HepG2 (cell line): ENCODE measurements around the gene MYO7B. TPM values are rescaled to one million over a fixed set of nuclear protein-coding genes. Genes with fewer than 3 reads are reported as not detected.

Source experiments
- ATAC-seq: fragments of 200-7000 bp; cut with Tn5 transposase; 3 replicates; pipeline ENCODE4 v1.9.1; 2020; ENCODE audit warnings: mild to moderate bottlenecking, moderate library complexity
- BruUV-seq: library from RNA; stranded (reverse); fragments of 400-500 nt; replicated peaks from 2 replicates; lab custom pipeline; 2021; lab: Mats Ljungman, UMichigan
- CTCF ChIA-PET: fragments of 300-600 bp; formaldehyde crosslinking; extraction: SDS; loops from one replicate; lab custom pipeline; 2021; ENCODE audit warnings: low total read pairs, inconsistent platforms, low intra/inter-chr PET ratio; lab: Yijun Ruan, JAX
- POLR2A ChIA-PET: fragments of 350-600 bp; sonication (Branson Sonifier 250); formaldehyde crosslinking; loops from one replicate; lab custom pipeline; 2020; ENCODE audit warnings: antibody characterized with exemption, inconsistent platforms; lab: Yijun Ruan, JAX
- DNase-seq: peaks from one replicate; pipeline ENCODE4 v3.0.0-alpha.2; 2015; ENCODE audit warnings: low spot score
- FAIRE-seq: peaks from 3 replicates; lab custom pipeline; 2011; peaks lifted over from hg19 to GRCh38; lab: Jason Lieb, UNC
- H2AFZ ChIP-seq: one replicate; pipeline ENCODE4 v1.6.1; 2011; ENCODE audit warnings: low read length, inconsistent platforms
- H3K27ac ChIP-seq: fragments of 300-600 bp; 3 replicates; pipeline ENCODE4 v1.8.0; 2011; ENCODE audit warnings: mixed run types, mild to moderate bottlenecking, mixed read lengths, low read length, inconsistent platforms; ENCODE audit not compliant: insufficient read depth; ENCODE audit errors: extremely low read length
- H3K27me3 ChIP-seq, 2 experiments: fragments of 200-600 bp in 1 of 2; 2 replicates in 1 of 2; 3 replicates in 1 of 2; pipeline versions ENCODE4 v1.6.0 to v1.8.0; 2011; ENCODE audit warnings: low read length in 2 of 2, mild to moderate bottlenecking in 2 of 2, moderate library complexity in 2 of 2, inconsistent platforms in 1 of 2; ENCODE audit not compliant: insufficient read depth in 2 of 2, control insufficient read depth in 1 of 2
- H3K36me3 ChIP-seq, 2 experiments: fragments of 200-600 bp in 1 of 2; replicated peaks in 1 of 2; 2 replicates in 1 of 2; 3 replicates in 1 of 2; pipeline versions ENCODE4 v1.5.1 to v1.8.0; 2011; ENCODE audit warnings: low read length in 2 of 2, inconsistent platforms in 1 of 2; ENCODE audit not compliant: insufficient read depth in 2 of 2, control insufficient read depth in 1 of 2
- H3K4me1 ChIP-seq: 2 replicates; pipeline ENCODE4 v1.5.1; 2012; ENCODE audit warnings: low read length, inconsistent platforms; ENCODE audit not compliant: insufficient read depth
- H3K4me2 ChIP-seq: 2 replicates; pipeline ENCODE4 v1.6.0; 2011; ENCODE audit warnings: low read depth, low read length, inconsistent platforms
- H3K4me3 ChIP-seq, 3 experiments: fragments of 200-600 bp in 1 of 3; sonication (generic), shearing (Covaris generic) in 1 of 3; replicated peaks in 1 of 3; 2 replicates each; pipeline ENCODE4 v1.5.1; 2011 to 2016; ENCODE audit warnings: low read length in 3 of 3, inconsistent platforms in 2 of 3, low read depth in 2 of 3, mild to moderate bottlenecking in 2 of 3, control low read depth in 1 of 3, mixed read lengths in 1 of 3; ENCODE audit not compliant: insufficient read depth in 1 of 3
- H3K79me2 ChIP-seq: one replicate; pipeline ENCODE4 v1.6.1; 2011; ENCODE audit warnings: low read length, inconsistent platforms; ENCODE audit not compliant: insufficient read depth
- H3K9ac ChIP-seq: 2 replicates; pipeline ENCODE4 v1.6.0; 2011; ENCODE audit warnings: mild to moderate bottlenecking, low read depth, low read length, inconsistent platforms; ENCODE audit not compliant: insufficient read depth
- H3K9me3 ChIP-seq: 2 replicates; pipeline ENCODE4 v1.5.1; 2012; ENCODE audit warnings: mild to moderate bottlenecking, low read length
- H4K20me1 ChIP-seq: 2 replicates; pipeline ENCODE4 v1.6.0; 2011; ENCODE audit warnings: inconsistent platforms, mild to moderate bottlenecking, low read length, moderate library complexity; ENCODE audit not compliant: insufficient read depth
- CEBPB ChIP-seq: IDR thresholded peaks from 2 replicates; pipeline ENCODE4 v1.6.1; 2011; ENCODE audit warnings: low read depth, low read length, improper control_type of control experiment, borderline replicate concordance
- HNF4A ChIP-seq: sonication (generic); formaldehyde crosslinking; IDR thresholded peaks from 2 replicates; pipeline ENCODE4 v1.4.0; 2020; ENCODE audit warnings: missing genetic modification reagents
- MBNL3 ChIP-seq: fragments of 250-450 bp; sonication (Bioruptor Pico); conservative IDR thresholded peaks from 2 replicates; pipeline ENCODE4 v1.8.0; 2022; ENCODE audit warnings: mild to moderate bottlenecking, inconsistent platforms
- SCMH1 ChIP-seq: sonication (generic); formaldehyde crosslinking; IDR thresholded peaks from 2 replicates; pipeline ENCODE4 v1.9.0; 2021; ENCODE audit warnings: missing genetic modification reagents, mild to moderate bottlenecking, borderline replicate concordance
- ZHX2 ChIP-seq, 2 experiments: sonication (generic) in 1 of 2; formaldehyde crosslinking in 1 of 2; IDR thresholded peaks; 2 replicates each; pipeline versions ENCODE4 v1.6.1 to v1.9.0; 2014 to 2022; ENCODE audit warnings: antibody characterized with exemption in 1 of 2, borderline replicate concordance in 1 of 2, inconsistent platforms in 1 of 2, low read depth in 1 of 2, missing genetic modification reagents in 1 of 2
- ZNF431 ChIP-seq: sonication (generic); formaldehyde crosslinking; IDR thresholded peaks from 2 replicates; pipeline ENCODE4 v1.9.0; 2022; ENCODE audit warnings: missing genetic modification reagents, low read depth, mild to moderate bottlenecking, borderline replicate concordance
- ZNF644 ChIP-seq: IDR thresholded peaks from 2 replicates; pipeline ENCODE4 v1.6.1; 2016; ENCODE audit warnings: low read depth
- ZNF790 ChIP-seq: sonication (generic); formaldehyde crosslinking; IDR thresholded peaks from 2 replicates; pipeline ENCODE4 v1.8.0; 2022; ENCODE audit warnings: missing genetic modification reagents, mild to moderate bottlenecking, borderline replicate concordance
- WGBS: methylation state at CpG from one replicate; pipeline ENCODE4 v1.1.6; 2017; ENCODE audit warnings: low lambda C conversion rate; 5-methylcytosine and 5-hydroxymethylcytosine counted together
- in situ Hi-C: cut with HindIII; loops from 2 replicates; pipeline ENCODE4 v1.10.0; 2017; ENCODE audit warnings: low pct_unique_long_range_greater_than_20kb; ENCODE audit not compliant: extremely low pct_ligation_motif_present
- intact Hi-C: fragments of 100-400 bp; cut with micrococcal nuclease; formaldehyde crosslinking; loops from one replicate; pipeline ENCODE4 v1.10.0; 2022; ENCODE audit not compliant: unreplicated experiment
- polyA plus RNA-seq, 8 experiments: library from polyadenylated mRNA; depleted of rRNA in 3 of 8; stranded (reverse) in 7 of 8; unstranded in 1 of 8; fragments of >200 nt; fragmentation: Illumina TruSeq in 4 of 8; extraction: Trizol in 4 of 8; gene quantifications; 2 replicates each; pipeline versions ENCODE4 v1.2.1 to v1.2.3, GENCODE V29; 2011 to 2016; ENCODE audit warnings: low read depth in 4 of 8, missing spikeins in 1 of 8, mixed read lengths in 1 of 8; ENCODE audit not compliant: insufficient read depth in 1 of 8
- total RNA-seq, 5 experiments: library from RNA; depleted of rRNA; stranded (reverse); fragments of >200 nt; fragmentation: Illumina TruSeq; extraction: Trizol; gene quantifications; 2 replicates each; pipeline ENCODE4 v1.2.3, GENCODE V29; 2016; ENCODE audit warnings: low read depth in 1 of 5

The MYO7B gene
- total and polyA plus RNA-seq, 2 of the 13 experiments (the other 11 are each of a cell fraction or from before 2014, with no cell fraction given) = not detected

- Histone ChIP-seq H3K4me1 (peaks cover 39% of the 10 kb centered on the region), H3K4me3 (no peak overlapping the region), H3K79me2 (no peaks in the 10 kb centered on the region), H3K27me3 (peaks cover 10 to 30% of the 10 kb centered on the region in 2 experiments; a peak in 4 of 5 replicates), H3K36me3 (no peaks in the 10 kb centered on the region), H3K4me2 (no peak overlapping the region), H3K27ac (no peak overlapping the region), H2AFZ (no peak overlapping the region), H3K9me3 (peaks cover 5% of the 10 kb centered on the region), H4K20me1 (no peaks in the 10 kb centered on the region), H3K9ac (no peak overlapping the region)
- FAIRE-seq = no peak
- 45% methylated on average over 4 of the region's 4 CpGs for whole genome bisulfite sequencing
- TF ChIP-seq ZNF790 (CRISPR knock-in tag) = no peak
- peak; percentile 70; the same call in 1 of the 2 replicates for TF ChIP-seq ZNF644
- no peak for TF ChIP-seq MBNL3 (CRISPR knock-in tag)
- TF ChIP-seq SCMH1 (CRISPR knock-in tag) = no peak
- TF ChIP-seq ZNF431 (CRISPR knock-in tag) = no peak
- TF ChIP-seq ZHX2 (IDR thresholded peaks at IDR 0.05; ENCODE audit: low read depth) = no peak
- TF ChIP-seq ZHX2 (CRISPR knock-in tag; IDR thresholded peaks at IDR 0.05; ENCODE audit: borderline replicate concordance) = no peak
- peak; percentile 54 for TF ChIP-seq HNF4A
- TF ChIP-seq CEBPB = peak; percentile 14; the same call in 1 of the 2 replicates
- in situ Hi-C loops (no loop called here), intact Hi-C loops (loop anchor here (10.0 kb wide), 1 partner anchor 114 kb away; the partner anchor contains the start of gene GPR17)
- no peak for ATAC-seq
- DNase-seq = peak; percentile 21
- POLR2A ChIA-PET = no interaction called here
- CTCF ChIA-PET = no interaction called here
- no TSS peak for BruUV-seq
Observed at GRCh38 chr2:127531221-127531648, 4.2 kb upstream of the MYO7B start.
